B cell (primary cell): ENCODE results near the gene KIF26B. TPM values are rescaled to one million over a fixed set of nuclear protein-coding genes. Genes with fewer than 3 reads are reported as not detected.

Experiments
- ATAC-seq: fragments of 200-7000 bp; cut with Tn5 transposase; one replicate; pipeline ENCODE4 v1.10.0; 2021; ENCODE audit warnings: low read depth, mild to moderate bottlenecking, moderate number of reproducible peaks, moderate library complexity
- CTCF ChIA-PET: fragments of 350-600 bp; sonication (Branson Sonifier 250); formaldehyde crosslinking; loops from one replicate; lab custom pipeline; 2021; ENCODE audit warnings: antibody characterized with exemption, inconsistent platforms; lab: Charles Lee
- POLR2A ChIA-PET: fragments of 350-600 bp; sonication (Branson Sonifier 250); formaldehyde crosslinking; loops from one replicate; lab custom pipeline; 2021; ENCODE audit warnings: antibody characterized with exemption; lab: Charles Lee
- DNase-seq: peaks from one replicate; pipeline ENCODE4 v3.0.0; 2013
- H2AFZ ChIP-seq: 2 replicates; pipeline ENCODE4 v1.6.1; 2012; ENCODE audit warnings: mild to moderate bottlenecking, low read depth, low read length; ENCODE audit not compliant: insufficient read depth, poor library complexity, severe bottlenecking
- H3K27ac ChIP-seq, 2 donors: 1 replicate in 1 of 2; 2 replicates in 1 of 2; pipeline ENCODE4 v1.5.1; 2012 to 2013; ENCODE audit warnings: low read length in 2 of 2, mild to moderate bottlenecking in 2 of 2, moderate library complexity in 1 of 2
- H3K27me3 ChIP-seq, 4 experiments: fragments of 200-600 bp in 1 of 4; sonication (generic) in 1 of 4; replicated peaks in 1 of 4; 1 replicate in 2 of 4; 2 replicates in 2 of 4; pipeline versions ENCODE4 v1.6.1 to v1.7.0; 2013 to 2016; ENCODE audit warnings: low read length in 3 of 4, mild to moderate bottlenecking in 2 of 4, mixed read lengths in 1 of 4, moderate library complexity in 1 of 4; ENCODE audit not compliant: insufficient read depth in 4 of 4, control insufficient read depth in 3 of 4; ENCODE audit errors: control extremely low read depth in 1 of 4
- H3K36me3 ChIP-seq, 2 experiments: replicated peaks in 1 of 2; 1 replicate in 1 of 2; 2 replicates in 1 of 2; pipeline versions ENCODE4 v1.6.1 to v1.7.1; 2013; ENCODE audit warnings: low read length in 1 of 2; ENCODE audit not compliant: insufficient read depth in 2 of 2, control insufficient read depth in 1 of 2; ENCODE audit errors: control extremely low read depth in 1 of 2, extremely low read depth in 1 of 2
- H3K4me1 ChIP-seq, 2 donors: fragments of 200-600 bp in 1 of 2; sonication (generic) in 1 of 2; 1 replicate in 1 of 2; 2 replicates in 1 of 2; pipeline versions ENCODE4 v1.5.1 to v1.6.1; 2013 to 2017; ENCODE audit warnings: low read length in 2 of 2; ENCODE audit not compliant: control insufficient read depth in 2 of 2, insufficient read depth in 2 of 2
- H3K4me2 ChIP-seq: replicated peaks from 2 replicates; pipeline ENCODE3; 2012; ENCODE audit warnings: mild to moderate bottlenecking, low read depth, low read length; ENCODE audit not compliant: poor library complexity, severe bottlenecking
- H3K4me3 ChIP-seq, 5 experiments: fragments of 200-600 bp in 1 of 5; sonication (generic) in 1 of 5; 1 replicate in 3 of 5; 2 replicates in 2 of 5; pipeline versions ENCODE4 v1.5.1 to v1.7.0; 2011 to 2016; ENCODE audit warnings: low read length in 4 of 5, mild to moderate bottlenecking in 4 of 5, low read depth in 2 of 5, control low read depth in 1 of 5, moderate library complexity in 1 of 5; ENCODE audit not compliant: insufficient read depth in 1 of 5; ENCODE audit errors: control extremely low read depth in 1 of 5, extremely low read depth in 1 of 5
- H3K79me2 ChIP-seq: fragments of 200-600 bp; sonication (generic); one replicate; pipeline ENCODE4 v1.6.0; 2016; ENCODE audit warnings: low read length; ENCODE audit not compliant: control insufficient read depth, insufficient read depth
- H3K9ac ChIP-seq: fragments of 200-600 bp; sonication (generic); 2 replicates; pipeline ENCODE4 v1.6.1; 2017; ENCODE audit warnings: mild to moderate bottlenecking, low read length, moderate library complexity
- H3K9me3 ChIP-seq, 3 donors: one replicate each; pipeline versions ENCODE4 v1.6.1 to v1.7.1; 2013; ENCODE audit warnings: low read length in 2 of 3; ENCODE audit not compliant: control insufficient read depth in 2 of 3, insufficient read depth in 1 of 3; ENCODE audit errors: control extremely low read depth in 1 of 3
- H4K20me1 ChIP-seq: 2 replicates; pipeline ENCODE4 v1.6.0; 2012; ENCODE audit warnings: mild to moderate bottlenecking, low read length; ENCODE audit not compliant: insufficient read depth, control insufficient read depth, poor library complexity, severe bottlenecking
- H3K27ac Mint-ChIP-seq: one replicate; pipeline ENCODE4 v1.8.0; 2021; ENCODE audit warnings: mixed read lengths
- H3K27me3 Mint-ChIP-seq: one replicate; pipeline ENCODE4 v1.8.0; 2021; ENCODE audit warnings: mixed read lengths
- H3K4me1 Mint-ChIP-seq: one replicate; pipeline ENCODE4 v1.8.0; 2021; ENCODE audit warnings: mixed read lengths
- H3K4me3 Mint-ChIP-seq: one replicate; pipeline ENCODE4 v1.8.0; 2021; ENCODE audit warnings: mixed read lengths
- H3K9me3 Mint-ChIP-seq: one replicate; pipeline ENCODE4 v1.8.0; 2022; ENCODE audit warnings: mixed read lengths; ENCODE audit not compliant: insufficient read depth
- CTCF ChIP-seq: fragments of 200-600 bp; IDR thresholded peaks from one replicate; pipeline ENCODE4 v1.8.0; 2022; ENCODE audit warnings: antibody characterized with exemption, mild to moderate bottlenecking
- EZH2 ChIP-seq: IDR thresholded peaks from 2 replicates; pipeline ENCODE4 v1.6.1; 2012; ENCODE audit warnings: borderline replicate concordance, low read depth, mild to moderate bottlenecking, moderate library complexity, low read length; ENCODE audit not compliant: insufficient read depth, poor library complexity, severe bottlenecking
- WGBS: methylation state at CpG from one replicate; pipeline ENCODE4 v1.1.5; 2013; ENCODE audit warnings: missing lambda C conversion rate; ENCODE audit not compliant: insufficient coverage; 5-methylcytosine and 5-hydroxymethylcytosine counted together
- intact Hi-C: fragments of 100-400 bp; cut with micrococcal nuclease; formaldehyde crosslinking; loops from one replicate; pipeline ENCODE4 v1.10.0; 2022
- polyA plus RNA-seq: library from polyadenylated mRNA; depleted of rRNA; stranded (reverse); fragments of >200 nt; gene quantifications from 2 replicates; pipeline ENCODE4 v1.2.3, GENCODE V29; 2012
- total RNA-seq, 2 donors: library from RNA; stranded (reverse); fragments of 120-200 nt in 1 of 2; gene quantifications; 1 replicate in 1 of 2; 2 replicates in 1 of 2; pipeline versions ENCODE4 v1.2.3 to v1.2.4, GENCODE V29; 2013 to 2022

Gene KIF26B
- total and polyA plus RNA-seq, 2 donors (not counting 1 experiment from before 2014, with no cell fraction given), result 0.62 TPM; not detected in 1

- no peak overlapping the region for H2AFZ ChIP-seq
- Mint-ChIP-seq H3K27ac (no peak overlapping the region), H3K9me3 (no peaks in the 10 kb centered on the region), H3K27me3 (peaks cover 16% of the 10 kb centered on the region), H3K4me3 (no peak overlapping the region), H3K4me1 (no peaks in the 10 kb centered on the region)
- no peaks in the 10 kb centered on the region for H3K79me2 ChIP-seq
- no peak overlapping the region for H3K9ac ChIP-seq
- DNase-seq (no peak), ATAC-seq (no peak)
- ChIA-PET POLR2A (no interaction called here), CTCF (no interaction called here)
- intact Hi-C loops, result no loop called here
- H3K4me3 ChIP-seq, result no peak overlapping the region
- H4K20me1 ChIP-seq, result no peaks in the 10 kb centered on the region
- H3K27me3 ChIP-seq, result no peaks in the 10 kb centered on the region
- H3K4me2 ChIP-seq, result no peak overlapping the region
- H3K36me3 ChIP-seq, result no peaks in the 10 kb centered on the region
- TF ChIP-seq CTCF (no peak), EZH2 (no peak)
- peaks cover 0 to 8% (median 0%) of the 10 kb centered on the region in 3 donors for H3K9me3 ChIP-seq
- H3K27ac ChIP-seq, result no peak overlapping the region
- H3K4me1 ChIP-seq, result no peaks in the 10 kb centered on the region
- WGBS, result 79% methylated on average over 9 of the region's 16 CpGs
Observed at GRCh38 chr1:245599371-245600174, 444.8 kb downstream of the KIF26B start.

- ChIA-PET POLR2A (no interaction called here), CTCF (no interaction called here)
- DNase-seq, result no peak
- Mint-ChIP-seq H3K27ac (no peak overlapping the region), H3K9me3 (no peaks in the 10 kb centered on the region), H3K27me3 (peaks cover 14% of the 10 kb centered on the region), H3K4me3 (no peak overlapping the region), H3K4me1 (no peaks in the 10 kb centered on the region)
- no peak overlapping the region for H2AFZ ChIP-seq
- H4K20me1 ChIP-seq, result no peaks in the 10 kb centered on the region
- TF ChIP-seq CTCF, result no peak
- no peak for ATAC-seq
- no peak overlapping the region for H3K27ac ChIP-seq
- H3K79me2 ChIP-seq, result no peaks in the 10 kb centered on the region
- H3K9ac ChIP-seq, result no peak overlapping the region
- H3K4me1 ChIP-seq, result no peaks in the 10 kb centered on the region
- peaks cover 0 to 13% (median 0%) of the 10 kb centered on the region in 3 donors for H3K9me3 ChIP-seq
- WGBS, result 93% methylated on average over 4 of the region's 4 CpGs
- no peak overlapping the region for H3K4me2 ChIP-seq
- no peak overlapping the region for H3K4me3 ChIP-seq
- intact Hi-C loops, result no loop called here
- no peaks in the 10 kb centered on the region for H3K36me3 ChIP-seq
- no peaks in the 10 kb centered on the region for H3K27me3 ChIP-seq
Observed at GRCh38 chr1:245600658-245601057, 445.9 kb downstream of the KIF26B start.
